Activated T-cell treated with anti-CD3 and anti-CD28 coated beads, Interleukin-2, amount 50 U/mL, for 48 hours (primary cell): ENCODE results near the gene MADCAM1.
A peak's percentile ranks its signal among the peaks of the same experiment; 100 is the strongest.

Experiments used
- DNase-seq, 2 experiments: peaks; one replicate each; pipeline ENCODE4 v3.0.0-alpha.2; 2020

The MADCAM1 gene

DNA sequence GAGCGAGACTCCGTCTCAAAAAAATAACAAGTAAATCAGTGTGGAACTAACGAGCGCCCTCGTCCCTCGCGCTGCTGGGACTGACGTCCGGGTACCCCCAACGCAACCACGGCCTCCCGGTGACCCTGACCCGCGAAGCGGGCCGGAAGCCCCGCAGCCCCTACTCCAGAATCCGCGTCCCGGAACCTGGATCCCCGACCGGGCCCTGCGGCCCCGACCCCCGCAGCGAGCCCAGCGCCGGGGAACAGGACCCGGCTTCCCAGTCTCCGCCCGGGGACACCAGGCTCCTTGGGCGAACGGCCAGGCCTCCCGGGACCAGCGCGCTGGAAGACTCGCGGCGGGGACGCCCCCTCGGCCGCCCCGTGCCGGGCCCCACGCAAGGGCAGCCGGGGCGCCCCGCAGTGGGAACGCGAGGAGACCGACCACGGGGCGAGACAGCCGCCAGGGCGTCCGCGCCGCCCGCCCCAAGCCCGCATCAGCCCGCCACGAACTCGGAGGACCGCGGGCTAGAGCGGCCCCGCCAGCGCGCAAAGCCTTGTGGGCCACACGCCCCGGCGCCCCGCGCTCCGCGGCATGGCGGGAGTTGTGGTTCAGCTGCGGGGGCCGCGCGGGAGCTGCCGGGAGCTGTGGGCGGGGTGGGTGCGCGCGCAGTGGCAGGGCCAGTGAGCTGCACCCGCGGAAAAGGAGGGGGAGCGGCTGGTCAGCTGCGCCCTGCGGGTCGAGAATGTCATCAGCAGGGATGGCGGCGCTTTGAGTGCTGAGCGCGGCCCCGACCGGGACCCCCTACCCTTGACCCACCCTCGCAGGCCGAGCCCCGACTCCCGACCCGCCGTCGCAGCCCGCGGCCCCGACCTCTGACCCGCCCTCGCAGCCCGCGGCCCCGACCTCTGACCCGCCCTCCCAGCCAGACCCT is 7.5 kb upstream of the MADCAM1 start:
- peak; percentile 92 to 94 for DNase-seq

DNA sequence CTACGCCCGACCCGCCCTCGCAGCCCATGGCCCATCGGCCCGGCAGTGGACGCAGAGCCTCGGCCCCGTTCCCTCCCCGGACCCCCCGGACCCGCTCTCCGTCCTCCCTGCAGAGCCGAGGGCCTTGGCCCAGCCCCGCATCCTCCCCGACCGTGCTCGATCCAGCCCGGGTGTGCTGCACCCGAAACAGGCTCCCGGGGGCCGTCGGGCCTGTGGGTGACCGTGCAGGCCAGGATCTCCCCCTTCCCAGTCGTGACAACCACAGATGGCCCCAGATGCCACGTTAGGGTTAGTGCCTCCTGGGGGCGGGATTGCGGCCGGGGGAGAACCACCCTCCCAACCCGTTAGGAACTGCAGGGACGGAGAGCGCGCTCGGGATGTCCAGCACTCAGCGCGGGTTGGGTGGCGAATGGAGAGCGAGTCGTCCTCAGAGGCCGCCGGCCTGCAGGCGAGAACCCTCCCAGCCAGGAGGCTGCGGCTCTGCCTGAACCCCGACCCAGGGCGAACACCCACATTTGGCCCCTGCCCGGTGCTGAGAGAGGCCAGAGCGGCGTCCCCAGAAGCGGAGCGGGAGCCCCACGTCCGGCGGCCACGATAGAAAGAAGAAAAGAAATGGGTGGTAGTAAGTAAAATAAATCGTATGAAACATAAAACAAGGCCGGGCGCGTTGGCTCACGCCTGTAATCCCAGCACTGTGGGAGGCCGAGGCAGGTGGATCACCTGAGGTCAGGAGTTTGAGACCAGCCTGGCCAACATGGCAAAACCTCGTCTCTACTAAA is 6.7 kb upstream of the MADCAM1 start:
- DNase-seq, result no peak

DNA sequence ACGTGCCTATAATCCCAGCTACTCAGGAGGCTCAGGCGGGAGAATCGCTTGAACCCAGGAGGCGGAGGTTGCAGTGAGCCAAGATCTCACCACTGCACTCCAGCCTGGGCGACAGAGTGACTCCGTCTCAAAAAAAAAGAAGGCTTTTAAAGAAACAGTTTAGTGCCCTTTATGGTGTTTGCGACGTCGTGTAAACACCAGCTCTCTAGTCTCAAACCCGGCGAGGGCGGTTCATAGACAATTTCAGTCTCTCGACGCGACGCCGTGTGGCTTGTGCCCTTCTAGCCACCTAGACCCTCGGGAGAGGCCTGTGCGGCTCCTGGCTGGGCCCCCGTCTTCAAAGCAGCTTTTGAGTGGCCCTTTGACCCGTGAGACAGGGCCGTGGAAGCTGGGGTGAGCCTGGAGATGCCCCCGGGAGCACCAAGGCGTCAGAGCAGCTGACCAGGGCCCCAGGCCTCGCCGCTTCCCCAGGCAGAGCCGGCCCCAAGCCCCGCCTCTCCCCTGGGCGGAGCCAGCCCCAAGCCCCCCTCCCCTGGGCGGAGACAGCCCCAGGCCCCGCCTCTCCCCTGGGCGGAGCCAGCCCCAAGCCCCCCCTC is 5.0 kb upstream of the MADCAM1 start:
- DNase-seq, result no peak

DNA sequence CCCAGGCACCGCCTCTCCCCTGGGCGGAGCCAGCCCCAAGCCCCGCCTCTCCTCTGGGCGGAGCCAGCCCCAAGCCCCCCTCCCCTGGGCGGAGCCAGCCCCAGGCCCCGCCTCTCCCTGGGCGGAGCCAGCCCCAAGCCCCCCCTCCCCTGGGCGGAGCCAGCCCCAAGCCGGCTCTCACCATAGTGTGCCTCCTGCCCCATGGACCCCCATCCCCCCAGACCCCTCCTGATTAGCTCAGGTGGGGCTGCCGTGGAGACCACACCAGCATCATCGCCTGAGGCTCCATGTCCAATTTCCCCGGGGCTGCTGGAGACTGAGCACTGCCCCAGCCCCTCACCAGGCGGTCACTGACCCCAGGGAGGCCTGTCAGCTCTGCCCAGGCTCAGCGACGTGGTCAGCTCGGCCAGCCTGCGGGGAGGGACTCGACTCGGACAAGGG is 4.2 kb upstream of the MADCAM1 start:
- DNase-seq, result no peak

DNA sequence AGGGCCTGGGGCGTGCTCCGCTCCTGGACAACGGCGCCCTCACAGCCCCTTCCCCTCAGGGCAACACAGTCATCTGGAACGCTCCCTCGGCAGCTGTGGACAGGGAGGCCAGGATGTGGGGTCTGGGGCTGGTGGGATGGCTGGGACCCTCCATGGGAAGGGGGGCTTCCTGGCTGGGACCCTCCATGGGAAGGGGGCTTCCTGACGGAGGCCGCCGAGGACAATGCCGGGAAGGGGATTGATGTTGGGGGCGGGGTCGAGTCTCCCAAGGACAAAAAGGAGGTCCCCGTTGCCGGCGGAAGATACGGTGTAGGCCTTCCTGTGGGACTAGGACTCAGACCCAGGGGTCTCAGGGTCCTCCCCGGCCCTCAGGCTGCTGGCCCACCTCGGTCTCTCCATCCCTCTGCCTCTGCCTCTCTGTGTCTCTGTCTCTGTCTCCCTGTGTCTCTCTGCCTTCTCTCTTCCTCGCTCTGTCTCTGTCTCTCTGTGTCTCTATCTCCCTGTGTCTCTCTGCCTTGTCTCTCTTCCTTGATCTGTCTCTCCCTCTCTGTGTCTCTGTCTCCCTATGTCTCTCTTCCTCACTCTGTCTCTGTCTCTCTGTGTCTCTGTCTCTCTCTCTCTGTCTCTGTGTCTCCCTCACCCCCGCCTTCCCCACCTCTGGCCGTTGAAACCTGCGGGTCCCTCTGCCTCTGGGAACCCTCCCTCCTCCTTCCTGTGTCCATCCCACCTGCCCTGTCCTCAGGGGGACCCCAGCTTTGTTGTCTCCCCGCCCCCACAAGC is 2.7 kb upstream of the MADCAM1 start:
- no peak for DNase-seq

DNA sequence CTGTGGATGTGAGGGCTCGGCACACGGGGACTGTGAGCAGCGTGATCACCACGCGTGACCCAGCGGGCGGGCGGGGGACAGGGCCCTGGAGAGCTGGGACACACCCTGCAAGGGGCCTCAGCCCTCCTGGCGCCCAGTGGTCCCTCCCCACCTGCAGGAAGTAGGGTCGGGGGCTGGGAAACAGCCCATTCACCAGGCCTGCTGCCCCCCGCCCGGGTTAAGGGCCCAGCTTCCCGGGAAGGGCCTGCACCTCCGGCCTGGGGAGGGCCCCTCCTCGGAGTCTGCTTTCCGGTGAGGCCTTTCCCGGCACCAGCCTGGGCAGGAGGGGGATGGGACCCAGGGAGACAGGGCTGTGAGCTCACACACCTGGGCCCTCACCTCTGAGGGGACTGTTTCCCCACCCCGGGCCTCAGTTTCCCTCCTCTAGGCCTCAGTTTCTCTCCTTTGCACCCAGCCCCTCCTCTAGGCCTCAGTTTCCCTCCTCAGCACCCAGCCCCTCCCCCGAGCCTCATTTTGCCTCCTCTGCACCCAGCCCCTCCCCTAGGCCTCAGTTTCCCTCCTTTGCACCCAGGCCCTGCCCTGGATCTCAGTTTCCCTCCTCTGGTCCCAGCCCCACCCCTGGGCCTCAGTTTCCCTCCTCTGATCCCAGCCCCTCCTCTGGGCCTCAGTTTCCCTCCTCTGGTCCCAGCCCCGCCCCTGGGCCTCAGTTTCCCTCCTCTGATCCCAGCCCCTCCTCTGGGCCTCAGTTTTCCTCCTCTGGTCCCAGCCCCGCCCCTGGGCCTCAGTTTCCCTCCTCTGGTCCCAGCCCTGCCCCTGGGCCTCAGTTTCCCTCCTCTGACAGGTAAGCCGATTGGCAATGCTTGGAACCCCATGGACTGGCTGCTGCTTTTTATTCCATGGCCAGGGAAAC is 1.9 kb upstream of the MADCAM1 start:
- no peak for DNase-seq

DNA sequence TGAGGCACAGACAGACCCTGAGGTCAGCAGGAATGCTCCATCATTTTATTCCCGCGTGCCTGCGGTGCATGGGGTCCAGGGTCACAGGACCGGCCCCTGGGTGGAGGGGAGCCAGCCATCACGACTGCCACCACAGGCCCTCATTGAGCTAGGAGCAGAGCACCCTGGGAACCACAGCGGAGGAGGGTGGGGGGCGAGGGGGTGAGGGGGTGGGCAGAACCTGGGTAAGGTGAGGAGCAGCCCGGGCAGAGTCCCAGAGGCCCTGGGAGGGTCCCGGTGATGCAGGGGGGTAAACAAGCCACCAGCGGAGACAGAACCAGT is 1.2 kb upstream of the MADCAM1 start:
- no peak for DNase-seq

DNA sequence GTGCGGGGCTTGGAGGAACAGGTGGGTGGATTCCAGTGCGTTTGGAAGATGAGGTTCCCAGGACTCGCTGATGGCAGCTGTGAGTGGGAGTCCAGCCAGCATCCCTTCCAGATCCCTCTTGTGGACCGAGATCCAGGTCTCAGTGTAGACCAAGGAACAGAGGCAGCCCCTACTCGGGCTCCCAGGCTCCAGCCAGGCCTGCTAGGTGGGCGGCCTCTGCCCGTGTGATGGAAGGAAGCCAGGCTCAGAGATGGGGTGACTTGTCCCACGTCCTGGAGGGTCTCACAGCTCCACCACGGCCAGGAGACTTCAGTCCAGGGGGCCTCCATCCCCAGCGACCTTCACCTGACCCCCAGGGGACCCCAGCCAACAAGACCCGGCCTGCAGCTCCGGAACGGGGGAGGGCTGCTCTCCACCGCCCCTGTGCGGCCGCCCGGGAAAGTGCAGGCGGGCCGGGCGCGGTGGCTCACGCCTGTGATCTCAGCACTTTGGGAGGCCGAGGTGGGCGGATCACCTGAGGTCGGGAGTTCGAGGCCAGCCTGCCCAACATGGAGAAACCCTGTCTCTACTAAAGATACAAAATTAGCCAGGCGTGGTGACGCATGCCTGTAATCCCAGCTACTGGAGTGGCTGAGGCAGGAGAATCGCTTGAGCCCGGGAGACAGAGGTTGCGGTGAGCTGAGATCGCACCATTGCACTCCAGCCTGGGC is 729 bp upstream of the MADCAM1 start:
- DNase-seq, result peak; percentile 77 to 83

DNA sequence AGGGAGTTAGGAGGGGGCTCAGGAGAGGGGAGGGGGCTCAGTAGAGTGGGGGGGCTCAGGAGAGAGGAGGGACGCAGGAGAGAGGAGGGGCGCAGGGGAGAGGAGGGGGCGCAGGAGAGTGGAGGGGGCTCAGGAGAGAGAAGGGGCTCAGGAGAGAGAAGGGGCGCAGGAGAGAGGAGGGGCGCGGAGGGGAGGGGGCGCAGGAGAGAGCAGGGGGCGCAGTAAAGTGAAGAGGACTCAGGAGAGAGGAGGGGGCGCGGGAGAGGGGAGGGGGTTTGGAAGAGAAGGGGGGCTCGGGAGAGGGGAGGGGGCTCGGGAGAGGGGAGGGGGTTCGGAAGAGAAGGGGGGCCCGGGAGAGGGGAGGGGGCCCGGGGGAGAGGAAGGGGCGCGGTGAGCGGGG is 700 bp downstream of the MADCAM1 start:
- no peak for DNase-seq

DNA sequence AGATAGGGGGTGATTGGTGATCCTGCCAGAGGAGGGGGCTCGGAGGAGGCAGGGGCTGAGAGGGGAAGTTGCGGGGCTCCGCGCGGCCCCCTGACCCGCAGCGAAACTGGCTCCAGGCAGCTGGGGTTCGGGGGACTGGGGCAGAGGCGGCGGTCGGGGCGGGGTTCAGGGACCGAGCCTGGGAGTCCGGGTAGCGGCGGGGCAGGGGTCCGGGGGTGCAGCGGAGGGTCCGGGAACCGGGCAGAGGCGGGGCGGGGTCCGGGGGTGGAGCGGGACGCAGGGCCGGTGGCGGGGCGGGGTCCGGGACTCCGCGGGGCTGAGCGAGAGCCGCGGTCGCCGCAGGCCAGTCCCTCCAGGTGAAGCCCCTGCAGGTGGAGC is 1.2 kb downstream of the MADCAM1 start:
- no peak for DNase-seq

DNA sequence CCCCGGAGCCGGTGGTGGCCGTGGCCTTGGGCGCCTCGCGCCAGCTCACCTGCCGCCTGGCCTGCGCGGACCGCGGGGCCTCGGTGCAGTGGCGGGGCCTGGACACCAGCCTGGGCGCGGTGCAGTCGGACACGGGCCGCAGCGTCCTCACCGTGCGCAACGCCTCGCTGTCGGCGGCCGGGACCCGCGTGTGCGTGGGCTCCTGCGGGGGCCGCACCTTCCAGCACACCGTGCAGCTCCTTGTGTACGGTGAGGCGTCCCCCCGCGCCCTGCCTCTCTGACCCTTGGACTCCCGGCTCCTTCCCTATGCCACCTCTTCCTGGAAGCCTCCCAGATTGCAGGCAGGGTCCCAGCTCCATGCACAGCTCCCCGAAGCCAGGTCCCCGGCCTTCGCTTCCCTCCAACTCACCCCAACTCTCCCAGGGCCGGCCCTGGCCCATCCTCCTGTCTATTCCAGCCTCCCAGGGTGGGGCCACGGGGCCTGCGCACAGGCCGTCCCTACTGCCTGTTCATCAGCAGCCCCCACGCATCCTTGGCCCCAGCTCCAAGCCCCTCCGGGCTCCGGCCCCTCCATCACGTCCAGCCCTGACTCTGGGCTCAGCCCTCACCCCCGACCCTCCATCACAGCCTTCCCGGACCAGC is 1.7 kb downstream of the MADCAM1 start:
- DNase-seq, result no peak

DNA sequence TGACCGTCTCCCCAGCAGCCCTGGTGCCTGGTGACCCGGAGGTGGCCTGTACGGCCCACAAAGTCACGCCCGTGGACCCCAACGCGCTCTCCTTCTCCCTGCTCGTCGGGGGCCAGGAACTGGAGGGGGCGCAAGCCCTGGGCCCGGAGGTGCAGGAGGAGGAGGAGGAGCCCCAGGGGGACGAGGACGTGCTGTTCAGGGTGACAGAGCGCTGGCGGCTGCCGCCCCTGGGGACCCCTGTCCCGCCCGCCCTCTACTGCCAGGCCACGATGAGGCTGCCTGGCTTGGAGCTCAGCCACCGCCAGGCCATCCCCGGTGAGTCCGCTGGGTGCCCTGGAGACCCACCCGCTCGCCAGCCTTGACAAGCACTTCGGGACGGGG is 2.2 kb downstream of the MADCAM1 start:
- DNase-seq, result no peak

DNA sequence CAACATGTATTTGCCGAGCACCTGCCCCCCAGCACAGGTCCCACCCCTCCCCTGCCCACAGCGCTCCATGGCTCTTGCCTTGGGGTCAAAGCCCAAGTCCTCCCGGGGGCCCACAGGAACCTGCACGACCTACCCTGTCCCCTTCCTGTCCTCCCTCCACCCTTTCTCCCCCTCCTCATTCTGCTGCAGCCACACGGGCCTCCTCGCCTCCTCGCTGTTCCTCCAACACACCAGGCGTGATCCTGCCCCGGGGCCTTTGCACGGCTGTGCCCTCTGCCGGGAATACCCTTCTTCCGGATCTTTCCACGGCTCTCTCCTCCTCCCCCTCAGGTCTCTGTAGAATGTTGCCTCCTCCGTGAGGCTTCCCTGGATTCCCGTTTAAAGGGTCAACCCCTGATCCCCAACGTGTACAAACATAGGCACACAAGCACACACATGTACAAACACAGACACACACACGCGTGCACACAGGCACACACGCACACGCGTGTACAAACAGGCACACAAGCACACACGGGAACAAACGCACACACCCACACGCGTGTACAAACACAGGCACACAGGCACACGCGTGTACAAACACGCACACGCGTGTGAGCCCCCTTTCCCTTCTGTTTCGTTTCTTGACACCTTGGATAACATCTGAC is 2.8 kb downstream of the MADCAM1 start:
- no peak for DNase-seq

DNA sequence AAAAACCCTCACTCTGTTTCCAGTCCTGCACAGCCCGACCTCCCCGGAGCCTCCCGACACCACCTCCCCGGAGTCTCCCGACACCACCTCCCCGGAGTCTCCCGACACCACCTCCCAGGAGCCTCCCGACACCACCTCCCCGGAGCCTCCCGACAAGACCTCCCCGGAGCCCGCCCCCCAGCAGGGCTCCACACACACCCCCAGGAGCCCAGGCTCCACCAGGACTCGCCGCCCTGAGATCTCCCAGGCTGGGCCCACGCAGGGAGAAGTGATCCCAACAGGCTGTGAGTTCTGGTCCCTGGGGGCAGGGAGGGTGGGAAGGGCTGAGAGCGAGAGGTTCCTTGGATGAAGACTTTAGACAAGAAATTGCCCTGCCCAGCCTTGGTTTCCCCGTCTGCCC is 5.4 kb downstream of the MADCAM1 start:
- no peak for DNase-seq

DNA sequence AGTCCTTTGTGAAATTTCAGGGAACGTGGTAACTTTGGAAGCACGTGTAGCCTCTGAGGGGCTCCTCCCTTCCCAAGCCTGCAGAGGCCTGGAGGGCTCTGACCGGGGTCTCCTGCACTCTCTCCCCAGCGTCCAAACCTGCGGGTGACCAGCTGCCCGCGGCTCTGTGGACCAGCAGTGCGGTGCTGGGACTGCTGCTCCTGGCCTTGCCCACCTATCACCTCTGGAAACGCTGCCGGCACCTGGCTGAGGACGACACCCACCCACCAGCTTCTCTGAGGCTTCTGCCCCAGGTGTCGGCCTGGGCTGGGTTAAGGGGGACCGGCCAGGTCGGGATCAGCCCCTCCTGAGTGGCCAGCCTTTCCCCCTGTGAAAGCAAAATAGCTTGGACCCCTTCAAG is 8.3 kb downstream of the MADCAM1 start:
- no peak for DNase-seq

DNA sequence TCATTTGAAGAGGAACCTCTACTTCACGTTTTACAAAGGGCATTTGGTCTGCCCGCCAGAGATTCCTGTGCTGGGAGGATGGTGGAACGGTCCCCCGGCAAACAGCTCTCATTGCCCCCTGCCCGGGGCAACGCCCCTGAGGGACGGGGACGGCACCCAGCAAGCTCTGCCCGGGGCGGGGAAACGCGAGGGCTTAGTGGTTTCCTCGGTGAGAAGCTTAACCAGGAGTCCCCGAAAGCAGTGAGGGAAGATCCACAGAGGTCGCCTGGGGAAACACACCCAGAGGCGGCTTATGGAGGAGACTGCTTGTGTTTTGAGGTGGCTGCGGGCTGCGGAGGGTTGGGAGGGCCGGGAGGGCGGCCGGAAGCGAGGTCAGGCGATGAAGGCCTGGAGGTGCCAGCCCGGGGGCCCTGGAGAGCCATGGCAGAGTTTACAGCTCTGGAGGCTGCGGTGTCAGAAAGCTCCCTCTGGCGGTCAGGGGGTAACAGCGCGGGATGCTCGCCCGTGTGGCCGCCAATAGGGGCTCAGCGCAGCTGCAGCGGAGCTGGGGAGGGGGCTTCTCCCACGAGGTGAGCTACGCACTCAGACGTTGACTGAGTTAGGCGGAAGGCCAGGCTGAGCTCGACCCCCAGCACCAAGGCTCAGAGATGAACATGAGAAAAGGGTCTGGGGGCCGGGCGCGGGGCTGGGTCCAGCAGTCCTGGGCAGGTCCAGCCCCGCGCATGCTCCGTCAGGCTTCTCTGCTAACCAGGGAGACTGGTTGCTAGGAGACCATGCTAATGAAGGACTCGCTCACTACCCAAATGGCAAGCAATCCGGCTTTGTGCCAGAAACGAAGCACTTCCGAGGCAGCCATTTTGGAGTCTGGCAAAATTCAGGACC is 10.4 kb downstream of the MADCAM1 start:
- DNase-seq, result peak; percentile 93 to 96

DNA sequence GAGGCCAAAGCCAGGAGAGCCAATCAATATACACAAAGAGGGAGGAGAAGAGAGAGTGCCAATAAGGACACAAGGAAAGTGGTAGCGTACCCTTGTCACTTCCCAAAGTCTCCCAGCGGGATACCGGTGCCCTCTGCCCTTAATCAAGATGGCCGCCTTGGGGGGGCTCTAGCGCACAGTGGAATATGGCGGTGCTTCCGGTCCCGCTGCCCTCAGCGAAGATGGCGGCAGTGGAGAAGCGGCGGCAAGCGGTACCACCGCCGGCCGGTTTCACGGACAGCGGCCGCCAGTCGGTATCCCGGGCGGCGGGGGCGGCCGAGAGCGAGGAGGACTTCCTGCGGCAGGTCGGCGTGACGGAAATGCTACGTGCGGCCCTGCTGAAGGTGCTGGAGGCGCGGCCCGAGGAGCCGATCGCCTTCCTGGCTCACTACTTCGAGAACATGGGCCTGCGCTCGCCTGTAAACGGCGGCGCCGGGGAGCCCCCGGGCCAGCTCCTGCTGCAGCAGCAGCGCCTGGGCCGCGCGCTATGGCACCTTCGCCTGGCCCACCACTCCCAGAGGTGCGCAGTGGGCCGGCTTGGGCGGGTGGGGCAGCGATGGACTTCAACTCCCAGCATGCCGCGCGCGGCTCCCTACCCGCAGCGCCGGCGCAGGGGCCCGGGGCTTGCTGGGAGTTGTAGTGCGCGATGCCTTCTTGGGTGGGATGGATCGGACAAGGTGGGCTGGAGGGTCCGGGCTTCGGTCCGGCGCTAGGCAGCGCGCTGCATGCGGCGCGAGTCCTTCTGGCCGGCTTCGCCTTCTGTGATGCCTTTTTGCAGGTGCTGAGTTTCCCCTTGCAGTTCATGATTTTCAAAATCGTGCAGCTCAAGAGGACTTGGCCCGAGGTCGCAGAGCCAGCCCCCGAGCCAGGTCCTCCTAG is 11.3 kb downstream of the MADCAM1 start, which contains the start of gene TPGS1:
Gene TPGS1, plus strand, starts transcription at position 212 of the 918 bp plus-strand sequence. Its CDS starts 10 bp downstream, at position 222.
- DNase-seq, result peak; percentile 91 to 92
